IMR-90 (cell line): ENCODE results near the gene HNRNPAB.

Experiments
- BHLHE40 ChIP-seq: fragments of 150-350 bp; IDR thresholded peaks from 2 replicates; pipeline ENCODE4 v1.6.1; 2016; ENCODE audit warnings: mild to moderate bottlenecking, low read depth, low read length
- CEBPB ChIP-seq: IDR thresholded peaks from 2 replicates; pipeline ENCODE4 v1.6.1; 2012; ENCODE audit warnings: low read depth, low read length, improper control_type of control experiment
- CHD1 ChIP-seq: IDR thresholded peaks from 2 replicates; pipeline ENCODE4 v1.6.1; 2012; ENCODE audit warnings: low read depth, low read length, improper control_type of control experiment
- CTCF ChIP-seq: conservative IDR thresholded peaks from 2 replicates; pipeline ENCODE4 v1.5.1; 2012; ENCODE audit warnings: mild to moderate bottlenecking, low read depth, low read length, improper control_type of control experiment
- FOS ChIP-seq: fragments of 150-350 bp; IDR thresholded peaks from 2 replicates; pipeline ENCODE4 v1.6.1; 2016; ENCODE audit warnings: low read depth, low read length
- MAFK ChIP-seq: IDR thresholded peaks from 2 replicates; pipeline ENCODE4 v1.6.1; 2012; ENCODE audit warnings: low read depth, low read length, improper control_type of control experiment
- POLR2A ChIP-seq: IDR thresholded peaks from 2 replicates; pipeline ENCODE4 v1.6.1; 2012; ENCODE audit warnings: mild to moderate bottlenecking, low read depth, low read length
- RAD21 ChIP-seq: IDR thresholded peaks from 2 replicates; pipeline ENCODE4 v1.6.1; 2012; ENCODE audit warnings: low read length, improper control_type of control experiment

DNA sequence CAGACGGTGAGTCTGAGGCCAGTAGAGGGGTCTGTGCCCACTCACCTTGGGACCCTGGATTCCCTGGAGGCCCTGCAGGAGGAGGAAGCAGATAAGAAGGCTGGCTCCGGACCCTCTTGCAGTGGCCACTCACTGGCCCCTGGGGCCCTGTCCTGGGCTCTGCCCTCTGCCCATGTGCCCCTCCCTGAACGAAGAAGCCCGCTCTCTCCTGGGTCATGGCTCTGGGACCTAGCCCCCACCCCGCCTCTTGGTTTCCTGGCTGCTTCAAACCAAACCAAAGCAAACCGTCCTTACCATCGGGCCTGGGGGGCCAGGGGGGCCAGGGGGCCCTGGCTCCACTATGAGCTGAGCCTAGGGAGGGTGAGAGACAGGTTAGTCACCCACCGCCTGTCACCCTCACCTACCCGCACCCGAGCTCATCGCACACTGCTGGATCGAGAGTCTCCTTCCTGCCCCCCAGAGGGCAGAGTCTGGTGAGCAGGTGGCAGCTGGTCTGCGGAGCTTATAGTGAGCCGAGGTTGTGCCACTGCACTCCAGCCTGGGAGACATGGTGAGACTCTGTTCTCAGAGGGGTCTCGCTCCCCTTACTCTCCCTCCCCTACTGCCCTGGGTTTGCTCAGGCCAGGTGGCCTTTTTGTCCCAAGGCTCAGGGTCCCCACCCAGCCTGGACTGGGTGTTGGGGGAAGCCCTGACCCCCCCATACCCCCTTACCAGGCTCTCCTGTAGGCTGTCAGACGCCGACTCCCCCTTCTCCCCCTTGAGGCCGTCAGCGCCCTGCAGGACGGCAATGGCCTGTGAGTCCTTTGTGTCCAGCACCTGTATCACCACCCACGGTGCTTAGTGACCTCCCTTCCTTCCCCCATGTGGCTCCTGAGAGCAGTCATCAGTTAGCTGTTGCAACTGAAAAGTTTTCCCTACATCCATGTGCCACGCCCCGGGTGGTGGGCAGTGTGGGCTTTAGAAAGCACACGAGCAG lies 43.4 kb downstream of the HNRNPAB start:
- TF ChIP-seq CTCF: no peak
- TF ChIP-seq POLR2A: no peak
- TF ChIP-seq CEBPB: no peak
- TF ChIP-seq RAD21: no peak
- TF ChIP-seq BHLHE40: no peak
- TF ChIP-seq MAFK: no peak
- TF ChIP-seq CHD1: no peak
- TF ChIP-seq FOS: no peak
